Stimulated activated CD4-positive, alpha-beta T cell treated with anti-CD3 and anti-CD28 coated beads, Interleukin-4, amount 100 ng/mL, for 48 hours (primary cell): ENCODE data around the gene ATP5F1D.

Source experiments
- DNase-seq, 2 donors: peaks; one replicate each; pipeline ENCODE4 v3.0.0-alpha.2; 2020; ENCODE audit warnings: low read depth in 2 of 2

ATP5F1D gene

GRCh38 chr19:1220976-1221903 is 20.3 kb upstream of the ATP5F1D start:
- no peak for DNase-seq

- DNase-seq, result no peak
Observed at GRCh38 chr19:1221904-1222255, 19.7 kb upstream of the ATP5F1D start.

- no peak for DNase-seq
Observed at GRCh38 chr19:1222394-1222793, 19.2 kb upstream of the ATP5F1D start.

- DNase-seq, result no peak
Observed at GRCh38 chr19:1223018-1223855, 18.3 kb upstream of the ATP5F1D start.

- no peak for DNase-seq
Observed at GRCh38 chr19:1224047-1224825, 17.3 kb upstream of the ATP5F1D start.

GRCh38 chr19:1224847-1225246 is 16.7 kb upstream of the ATP5F1D start:
- DNase-seq, result no peak

GRCh38 chr19:1225440-1226226 is 15.9 kb upstream of the ATP5F1D start:
- DNase-seq, result no peak

- no peak for DNase-seq
Observed at GRCh38 chr19:1226227-1226518, 15.4 kb upstream of the ATP5F1D start.

- DNase-seq, result no peak
Observed at GRCh38 chr19:1226522-1227303, 14.8 kb upstream of the ATP5F1D start.

GRCh38 chr19:1227304-1228054 is 14.1 kb upstream of the ATP5F1D start:
- no peak for DNase-seq

GRCh38 chr19:1228161-1228957 is 13.2 kb upstream of the ATP5F1D start:
- no peak for DNase-seq

- no peak for DNase-seq
Observed at GRCh38 chr19:1229056-1229923, 12.3 kb upstream of the ATP5F1D start.

GRCh38 chr19:1229924-1230782 is 11.4 kb upstream of the ATP5F1D start:
- no peak for DNase-seq

- no peak for DNase-seq
Observed at GRCh38 chr19:1230783-1231489, 10.6 kb upstream of the ATP5F1D start.

GRCh38 chr19:1231729-1232637 is 9.6 kb upstream of the ATP5F1D start:
- no peak for DNase-seq
